GM19240 (cell line): ENCODE data around the gene EPHA6.

Experiments used
- DNase-seq: peaks from one replicate; pipeline ENCODE4 v3.0.0; 2011; ENCODE audit warnings: low spot score; ENCODE audit not compliant: insufficient read length

Gene EPHA6

DNA sequence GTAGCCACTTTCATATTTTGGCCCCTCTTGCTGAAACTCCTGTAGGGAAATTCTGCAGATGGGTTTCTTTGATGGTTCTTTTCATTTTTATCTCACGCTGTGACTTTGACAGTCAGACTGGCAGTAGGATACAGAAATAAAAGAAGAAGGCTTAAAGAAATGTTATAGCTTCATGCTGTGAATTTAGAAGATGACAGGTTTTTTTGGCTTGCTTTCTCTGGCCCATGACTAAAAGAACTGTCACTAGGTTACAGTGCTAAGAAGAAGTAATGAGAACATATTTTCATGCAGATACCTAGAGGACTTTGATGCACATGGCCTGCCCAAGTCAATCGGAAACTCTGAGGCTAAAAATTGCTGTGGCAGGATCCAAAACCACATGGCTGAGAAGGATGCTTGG is 334.5 kb downstream of the EPHA6 start:
- no peak for DNase-seq

DNA sequence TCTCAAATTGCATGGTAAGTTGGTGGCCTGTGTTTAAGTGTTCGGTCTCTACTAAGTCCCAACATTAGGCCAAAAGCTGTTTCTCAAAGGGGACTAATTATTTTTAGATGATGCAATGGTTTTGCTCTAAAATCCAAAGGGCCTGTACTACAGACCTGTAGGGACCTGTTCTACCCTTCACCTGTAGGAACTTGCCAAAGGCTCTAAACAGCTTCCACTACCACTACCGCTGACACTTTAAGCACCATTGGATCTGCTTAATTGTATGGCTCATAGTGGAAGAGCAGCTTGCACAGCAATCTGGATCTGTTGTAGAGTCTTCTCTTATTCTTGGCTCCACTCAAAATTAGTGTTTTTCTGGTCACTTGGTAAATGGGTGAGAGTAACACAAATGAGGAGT is 346.8 kb downstream of the EPHA6 start:
- no peak for DNase-seq

DNA sequence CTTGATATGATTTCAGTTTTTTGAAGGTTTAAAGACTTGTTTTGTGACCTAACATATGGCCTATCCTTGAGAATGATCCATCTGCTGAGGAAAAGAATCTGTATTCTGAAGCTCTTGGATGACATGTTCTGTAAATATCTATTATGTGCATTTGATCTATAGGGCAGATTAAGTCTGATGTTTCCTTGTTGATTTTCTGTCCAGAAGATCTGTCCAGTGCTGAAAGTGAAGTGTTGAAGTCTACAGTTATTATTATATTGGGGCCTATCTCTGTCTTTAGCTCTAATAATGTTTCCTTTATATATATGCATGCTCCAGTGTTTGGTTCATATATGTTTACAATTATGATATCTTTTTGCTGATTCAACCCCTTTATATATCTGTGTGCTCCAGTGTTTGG is 362.8 kb downstream of the EPHA6 start:
- DNase-seq, result no peak

DNA sequence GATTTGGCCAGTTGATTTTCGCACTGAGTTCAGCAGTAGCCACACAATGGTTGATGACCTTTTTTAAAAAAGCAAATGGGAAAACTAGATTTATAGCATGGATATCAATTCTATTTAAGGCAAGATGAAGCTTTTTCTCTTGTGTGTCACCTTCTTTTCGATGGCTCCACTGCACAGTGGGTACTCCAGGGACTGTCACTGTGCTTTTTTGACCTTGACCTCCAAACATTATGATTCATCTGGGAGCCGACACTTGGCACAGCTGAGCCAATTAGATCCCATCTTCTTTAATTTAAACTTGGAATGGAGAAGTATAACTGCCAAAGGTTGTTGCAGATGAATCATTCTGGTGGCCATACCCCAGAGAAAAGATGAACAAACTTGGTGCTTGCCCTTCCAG is 367.3 kb downstream of the EPHA6 start:
- no peak for DNase-seq

DNA sequence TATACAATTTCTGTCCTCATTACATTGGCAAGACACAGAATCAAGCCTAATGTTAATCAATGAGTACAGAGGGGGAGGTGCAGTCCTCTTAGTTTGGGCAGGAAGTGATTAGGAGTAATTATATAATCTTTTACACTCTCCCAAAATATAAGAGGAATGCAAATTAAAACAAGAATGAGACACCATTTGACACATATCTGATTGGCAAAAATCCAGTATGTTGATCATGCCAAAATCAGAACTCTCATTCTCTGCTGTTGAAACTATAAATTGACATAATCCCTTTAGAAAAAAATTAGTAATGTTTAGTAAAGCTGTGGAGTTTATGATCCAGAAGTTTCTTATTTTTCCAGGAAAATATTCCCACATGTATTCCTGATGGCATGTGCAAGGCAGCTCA is 373.4 kb downstream of the EPHA6 start:
- DNase-seq, result no peak

DNA sequence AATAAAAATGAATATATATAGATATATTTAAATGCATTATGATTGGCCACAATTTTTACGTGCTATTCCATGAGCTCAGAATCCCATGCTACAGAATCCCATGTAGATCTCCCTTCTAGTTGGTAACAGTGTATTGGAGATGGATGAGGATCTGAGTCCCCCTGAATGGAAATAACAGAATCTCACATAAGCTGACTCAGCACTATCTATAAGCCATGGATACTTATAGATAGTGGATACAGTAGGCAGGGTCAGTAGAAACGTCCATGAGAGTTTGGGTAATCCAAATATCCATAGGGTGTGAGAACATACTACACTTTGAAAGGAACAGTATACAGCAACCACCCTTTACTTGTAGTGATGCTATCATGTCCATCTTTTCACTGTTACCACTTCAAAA is 375.4 kb downstream of the EPHA6 start:
- DNase-seq, result no peak

DNA sequence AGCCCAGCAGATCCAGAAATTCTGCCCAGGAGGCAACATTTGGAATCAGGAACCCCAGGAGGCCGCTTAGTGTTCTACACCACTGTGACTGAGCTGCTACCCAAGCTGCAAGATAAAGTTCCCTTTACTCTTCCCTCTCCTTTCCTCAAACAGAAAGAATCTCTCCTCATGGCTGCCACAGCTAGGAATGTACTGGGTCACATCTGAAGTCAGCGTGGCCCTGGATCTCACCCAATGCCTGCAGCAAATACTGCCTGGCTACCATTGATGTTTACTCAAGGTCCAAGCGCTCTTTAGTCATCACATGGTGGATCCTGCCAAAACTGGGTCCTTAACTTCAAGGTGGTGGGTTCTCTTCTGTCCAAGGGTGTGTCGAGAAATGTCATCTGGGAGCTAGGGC is 382.7 kb downstream of the EPHA6 start:
- DNase-seq, result no peak

DNA sequence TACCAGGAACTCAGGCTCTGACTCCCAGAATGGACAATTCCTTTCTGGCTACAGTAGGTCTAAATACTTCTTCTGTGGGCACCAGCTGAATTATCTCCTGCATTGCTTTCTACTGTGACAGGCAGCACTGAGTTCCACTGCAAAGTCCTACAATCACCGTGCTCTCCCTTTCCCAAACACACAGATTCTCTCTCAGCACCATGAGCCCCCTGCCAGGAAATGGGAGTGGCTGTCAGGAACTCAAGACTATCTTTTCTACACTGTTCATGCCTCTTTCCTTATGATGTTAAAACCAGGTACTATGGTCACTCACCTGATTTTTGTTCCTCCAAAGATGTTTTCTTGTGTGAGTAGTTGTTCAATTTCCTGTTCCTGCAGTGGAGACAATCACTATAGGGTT is 383.4 kb downstream of the EPHA6 start:
- no peak for DNase-seq

DNA sequence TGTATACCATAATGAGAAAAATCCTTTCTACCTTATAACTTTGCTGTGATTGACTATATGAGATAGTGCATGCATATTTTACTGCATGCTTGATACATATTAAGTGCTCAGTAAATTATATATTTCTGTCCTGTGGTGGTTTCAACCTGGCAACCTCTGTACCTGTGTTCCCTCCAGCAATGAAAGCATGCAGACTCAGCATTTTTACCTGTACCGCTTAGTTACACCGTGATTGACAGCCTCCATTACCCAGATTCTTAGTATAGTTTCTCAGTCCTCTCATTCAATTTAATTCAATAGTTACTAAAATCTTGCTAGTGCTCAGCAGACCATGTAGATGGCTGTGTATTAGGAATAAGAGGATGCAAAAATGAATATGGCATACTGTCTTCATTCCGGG is 386.0 kb downstream of the EPHA6 start:
- no peak for DNase-seq

DNA sequence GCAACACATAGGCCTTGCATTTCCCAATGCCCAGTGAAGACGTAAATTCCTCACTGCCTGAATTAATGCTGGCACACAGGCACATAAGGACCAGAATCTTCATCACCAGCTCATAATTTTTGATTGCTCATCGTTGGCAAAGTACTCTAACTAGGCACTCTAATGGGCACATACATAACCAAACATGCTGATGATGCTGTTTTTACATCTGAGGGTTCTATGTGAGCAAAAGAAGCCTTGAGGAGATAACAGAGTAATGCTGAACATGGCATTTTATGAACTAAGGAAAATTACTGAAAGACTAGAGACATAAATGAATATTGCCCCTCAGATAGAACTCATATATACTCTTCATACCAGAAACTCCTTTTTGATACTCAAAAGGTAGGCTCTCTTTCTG is 387.4 kb downstream of the EPHA6 start:
- DNase-seq, result no peak

DNA sequence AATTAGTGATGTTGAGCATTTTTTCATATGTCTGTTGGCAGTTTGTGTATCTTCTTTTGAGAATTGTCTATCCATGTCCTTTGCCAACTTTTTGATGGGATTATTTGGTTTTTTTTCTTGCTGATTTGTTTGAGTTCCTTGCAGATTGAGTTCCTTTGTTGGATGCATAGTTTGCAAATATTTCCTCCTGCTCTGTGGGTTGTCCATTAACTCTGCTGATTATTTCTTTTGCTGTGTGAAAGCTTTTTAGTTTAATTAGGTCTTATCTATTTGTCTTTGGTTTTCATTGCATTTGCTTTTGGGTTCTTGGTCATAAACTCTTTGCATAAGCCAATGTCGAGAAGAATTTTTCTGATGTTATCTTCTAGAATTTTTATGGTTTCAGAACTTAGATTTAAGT is 414.6 kb downstream of the EPHA6 start:
- DNase-seq, result no peak

DNA sequence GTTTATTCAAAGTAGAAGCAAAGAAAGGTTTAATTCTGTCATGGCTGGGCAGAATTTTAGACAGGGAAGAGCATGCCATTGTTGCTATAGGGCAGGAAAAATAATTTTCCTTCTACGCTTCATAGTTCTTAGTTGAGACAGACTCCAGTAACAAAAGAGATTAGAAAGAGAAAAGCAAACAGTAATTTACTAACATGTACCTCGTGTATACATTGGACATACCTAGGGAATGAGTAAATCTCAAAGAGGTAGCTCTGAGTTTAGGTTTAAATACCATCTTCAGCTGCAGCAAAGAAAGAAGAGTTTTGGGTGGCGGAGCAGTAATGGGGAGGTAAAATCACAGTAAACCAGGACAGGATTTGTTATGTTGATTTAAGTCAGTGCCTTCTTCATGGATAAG is 416.1 kb downstream of the EPHA6 start:
- DNase-seq, result no peak

DNA sequence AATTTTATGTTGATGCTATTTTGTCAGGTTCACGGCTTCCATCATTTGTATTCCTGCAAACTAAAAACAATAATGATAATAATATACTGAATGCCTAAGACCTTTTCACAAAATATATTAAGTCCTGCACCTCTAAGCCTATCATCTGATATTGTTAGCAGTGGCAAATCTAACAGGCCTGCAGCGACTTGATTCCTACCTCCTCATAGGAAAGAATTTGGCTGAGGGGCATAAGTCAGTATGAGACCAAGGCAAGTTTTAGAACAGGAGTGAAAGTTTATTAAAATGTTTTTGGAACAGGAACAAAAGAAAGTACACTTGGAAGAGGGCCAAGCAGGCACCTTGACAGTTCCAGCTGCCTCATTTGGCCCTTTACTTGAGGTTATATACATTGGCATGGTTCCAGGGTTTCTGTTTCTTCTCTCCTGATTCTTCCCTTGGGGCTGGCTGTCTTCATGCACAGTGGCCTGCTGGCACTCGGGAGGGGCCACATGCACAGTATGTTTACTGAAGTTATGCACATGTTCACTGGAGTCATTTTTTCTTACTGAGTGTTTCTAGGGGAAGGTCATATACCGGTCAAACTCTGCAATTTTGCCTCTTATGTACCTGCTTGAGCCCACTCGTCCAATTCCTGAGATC is 418.1 kb downstream of the EPHA6 start:
- DNase-seq, result no peak

DNA sequence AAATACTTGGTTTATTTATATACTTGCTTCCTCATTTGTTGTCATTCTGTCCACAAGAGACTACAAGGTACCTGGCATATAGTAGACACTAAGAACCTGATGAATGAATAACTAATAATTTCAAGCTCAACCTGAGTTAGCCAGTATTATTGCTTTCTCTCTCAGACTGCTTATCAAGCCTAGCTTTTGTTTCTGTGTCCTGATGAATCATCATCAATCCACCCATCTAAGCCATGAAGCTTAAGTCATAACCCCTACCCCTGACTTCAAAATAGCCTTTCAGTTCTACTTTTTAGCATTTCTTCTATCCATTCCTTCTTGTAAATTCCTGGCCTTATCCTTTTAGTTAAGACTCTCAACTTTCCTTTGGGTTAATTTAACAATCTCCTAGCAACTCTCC is 420.8 kb downstream of the EPHA6 start:
- no peak for DNase-seq

DNA sequence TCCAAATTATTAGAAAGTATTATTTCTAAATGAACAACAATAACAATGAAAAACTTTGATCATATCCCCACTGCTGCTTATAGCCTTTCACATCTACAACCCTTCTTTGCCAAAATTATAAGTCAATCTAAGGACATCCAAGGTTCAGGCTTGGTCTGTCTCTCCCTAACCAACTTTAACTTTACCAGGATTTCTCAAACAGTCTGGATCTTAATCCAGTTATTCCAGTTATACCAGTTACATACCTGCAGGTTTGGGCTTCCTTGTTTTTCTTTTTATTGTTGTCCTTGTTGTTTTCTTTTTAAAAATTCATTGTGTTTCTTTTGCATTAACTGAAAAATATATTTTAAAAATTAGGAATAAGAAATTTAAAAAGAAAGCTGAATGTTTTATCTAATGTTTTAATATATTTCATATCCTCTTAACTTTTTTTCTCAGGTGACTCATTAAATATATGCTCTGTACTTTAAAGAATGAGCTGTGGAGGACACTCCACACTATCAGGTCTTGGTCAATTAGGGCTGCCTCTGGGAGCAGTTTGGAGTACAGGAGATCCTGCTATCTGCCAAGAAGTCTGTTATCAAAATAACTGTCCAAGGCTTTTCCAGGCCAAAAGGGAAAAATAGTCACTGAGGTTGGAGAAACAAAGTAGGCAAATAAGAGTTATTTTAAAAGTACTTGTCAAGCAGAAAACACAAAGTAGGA is 421.4 kb downstream of the EPHA6 start:
- DNase-seq, result no peak

DNA sequence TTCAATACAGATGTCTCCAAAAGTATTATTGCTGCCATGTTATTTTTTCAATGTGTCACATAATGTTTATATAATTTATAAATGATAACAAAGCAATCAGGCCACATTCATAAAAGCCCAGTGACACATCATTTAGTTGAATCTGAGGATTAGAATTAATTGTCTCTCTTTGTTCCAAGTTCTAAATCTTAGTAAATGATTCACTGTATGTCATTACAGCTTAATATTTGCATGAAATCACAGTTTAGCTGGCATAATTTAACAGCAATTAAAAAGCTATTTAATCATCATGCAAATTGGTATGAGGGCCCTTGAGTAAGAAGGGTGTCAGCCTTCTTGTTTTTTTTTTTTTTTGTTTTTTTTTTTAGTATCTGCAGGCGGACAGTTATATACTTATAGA is 427.0 kb downstream of the EPHA6 start:
- no peak for DNase-seq

DNA sequence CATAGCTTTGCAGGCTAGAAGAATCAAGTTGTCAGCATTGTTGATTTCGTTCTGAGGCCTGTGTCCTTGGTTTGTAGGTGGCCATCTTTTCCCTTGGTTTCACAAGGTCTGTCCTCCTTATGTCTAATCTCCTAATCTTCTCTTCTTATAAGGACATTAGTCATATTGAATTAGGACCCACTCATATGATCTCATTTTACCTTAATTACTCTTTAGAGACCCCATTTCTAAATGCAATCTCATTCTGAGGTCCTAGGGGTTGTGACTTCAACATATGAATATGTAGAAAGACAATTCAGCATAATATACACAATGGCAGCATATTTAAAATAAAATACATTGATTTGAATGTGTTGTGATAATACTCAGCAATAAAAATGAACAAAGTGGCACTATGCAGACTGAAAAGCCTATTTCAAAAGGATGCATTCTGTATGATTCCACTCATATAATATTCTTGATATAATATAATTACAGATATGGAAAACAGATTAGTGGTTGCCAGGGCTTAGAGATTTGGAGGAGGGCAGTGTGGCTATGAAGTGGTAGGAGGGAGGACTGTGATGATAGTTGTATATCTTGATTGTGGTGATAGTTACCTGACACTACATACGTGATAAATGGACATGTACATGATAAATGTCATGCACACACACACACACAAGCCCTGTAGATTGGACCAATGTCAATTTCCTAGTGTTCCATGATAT is 431.0 kb downstream of the EPHA6 start:
- DNase-seq, result no peak

DNA sequence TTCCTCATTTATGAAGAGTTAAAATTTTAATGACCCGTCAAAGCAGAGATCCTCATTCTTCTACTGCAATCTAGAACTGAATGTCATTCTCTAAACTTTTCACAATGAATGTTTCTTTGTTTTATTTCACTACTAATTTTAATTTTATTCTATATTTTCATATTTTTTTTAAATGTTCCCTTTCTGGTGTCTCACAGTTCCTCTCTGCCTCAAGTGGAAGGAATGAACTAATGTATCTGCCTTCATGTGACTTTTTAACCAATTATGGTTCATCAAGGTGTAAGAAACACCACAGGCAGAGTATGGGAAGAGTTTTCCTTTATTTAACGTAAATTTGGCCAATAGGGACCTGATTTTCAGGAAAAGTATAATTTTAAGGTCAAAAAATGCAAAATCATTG is 441.7 kb downstream of the EPHA6 start:
- DNase-seq, result no peak

DNA sequence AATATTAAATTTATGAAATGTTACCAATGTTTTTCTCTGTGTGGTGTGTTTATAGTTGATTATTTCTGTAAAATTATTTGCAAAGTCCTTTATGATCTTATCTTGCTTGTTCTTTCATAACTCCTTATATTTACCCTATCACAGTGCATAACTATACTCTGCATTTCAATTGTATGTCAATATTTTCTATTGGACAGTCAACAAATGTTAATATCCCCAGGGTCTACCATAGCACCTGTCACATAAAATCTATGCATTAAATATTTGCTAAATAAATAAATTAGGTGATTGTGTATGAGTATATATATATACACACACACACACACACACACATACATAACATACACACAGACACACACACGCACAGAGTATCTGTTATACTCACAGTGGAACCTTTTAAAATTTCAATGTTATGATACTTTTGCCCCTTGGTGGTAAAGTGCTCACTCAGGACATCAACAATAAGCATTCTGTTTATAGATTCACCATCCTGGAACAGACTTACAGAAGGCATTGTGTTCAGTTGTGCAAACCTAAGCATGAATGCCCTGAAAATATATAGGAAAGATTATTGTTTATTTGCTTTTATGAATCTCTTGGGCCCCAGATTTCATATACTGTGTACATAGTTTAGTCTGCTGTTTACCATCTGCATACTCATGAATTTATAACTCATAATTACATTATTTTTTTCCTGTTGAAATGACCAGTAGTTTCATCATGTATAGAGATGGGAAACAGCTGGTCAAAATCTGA is 443.7 kb downstream of the EPHA6 start:
- DNase-seq, result no peak

DNA sequence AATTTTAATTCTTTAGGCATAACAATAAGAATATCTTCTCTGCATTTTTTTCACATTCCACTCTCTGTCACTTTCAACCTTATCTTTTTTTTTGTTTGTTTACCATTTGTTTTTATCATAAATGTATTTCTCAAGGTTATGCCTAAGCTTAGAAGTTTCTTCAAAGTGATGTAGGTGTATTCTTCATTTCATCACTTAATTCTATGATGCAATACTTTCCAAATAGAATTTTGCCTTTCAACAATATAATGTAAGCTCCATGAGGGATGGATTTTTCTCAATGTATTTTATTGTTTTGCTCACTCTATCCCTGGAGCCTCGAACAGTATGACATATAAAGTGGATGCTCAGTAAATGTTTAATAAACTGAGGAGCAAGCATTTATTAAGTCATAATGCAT is 444.9 kb downstream of the EPHA6 start:
- no peak for DNase-seq

DNA sequence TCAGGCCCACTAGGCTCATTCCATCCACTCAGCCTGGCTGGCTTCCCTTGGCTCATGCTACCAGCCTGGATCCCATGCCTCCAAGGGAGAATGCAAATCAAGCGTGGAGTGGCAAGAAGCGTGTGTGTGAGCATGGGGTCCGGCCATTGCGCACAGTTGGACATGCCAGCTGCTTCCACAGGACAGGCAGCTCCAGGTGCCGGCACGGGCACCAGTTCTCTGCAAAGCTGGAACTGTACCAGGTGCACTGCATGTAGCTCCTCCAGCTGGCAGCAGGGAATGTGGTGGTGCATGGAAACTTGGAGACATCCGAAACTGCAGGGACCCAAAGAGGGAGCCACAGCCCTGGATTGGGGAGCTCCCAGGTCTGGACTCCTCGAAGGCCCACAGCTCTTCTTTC is 449.8 kb downstream of the EPHA6 start:
- no peak for DNase-seq
